ENCODE results near the gene DUOXA1.
"Not testable (repeated sequence)": the region's sequence is repeated elsewhere in the genome, so short reads cannot be mapped to it uniquely, and the experiment has no call there.

Gene DUOXA1

DNA sequence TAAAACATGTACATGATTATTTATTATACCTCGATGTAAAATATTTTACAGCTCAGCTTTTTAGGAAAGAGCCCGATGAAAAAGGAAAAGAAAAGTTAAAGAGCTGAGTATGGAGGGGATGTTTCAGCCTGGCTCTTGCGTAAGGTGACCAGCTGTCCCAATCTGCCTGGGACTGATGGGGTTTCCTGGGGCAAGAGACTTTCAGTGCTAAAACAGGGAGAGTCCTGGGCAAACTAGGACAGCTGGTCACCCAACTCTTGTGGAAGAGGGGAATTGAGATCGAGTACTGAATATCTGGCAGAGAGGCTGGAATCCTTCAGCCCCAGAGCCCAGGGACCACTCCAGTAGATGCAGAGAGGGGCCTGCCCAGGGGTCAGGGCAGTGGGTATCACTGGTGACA, 36.7 kb downstream of the DUOXA1 start:
- DNase-seq (ENCODE audit: low read depth in 2 of 3, low spot score in 2 of 3) = no peak

DNA sequence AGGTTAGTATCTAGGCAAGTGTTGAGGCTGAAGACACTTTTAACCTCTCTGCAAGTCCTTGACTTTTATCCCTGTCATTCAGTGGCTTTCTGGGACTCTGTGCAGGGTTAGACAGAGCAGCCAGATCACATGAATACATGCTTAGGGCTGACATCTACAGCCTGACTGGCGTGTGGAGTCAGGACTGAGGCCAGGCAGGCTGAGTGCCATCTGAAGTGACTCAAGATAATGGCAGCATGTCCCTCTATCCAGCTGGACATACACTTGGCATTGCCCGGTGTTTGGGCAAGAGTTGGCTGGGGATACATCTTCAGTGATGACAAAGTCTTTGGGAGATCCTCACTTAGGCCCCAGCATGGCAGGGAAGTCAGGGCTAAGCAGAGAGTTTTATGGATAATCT, 38.1 kb downstream of the DUOXA1 start:
- no peak for DNase-seq (ENCODE audit: low read depth in 2 of 3, low spot score in 2 of 3)

DNA sequence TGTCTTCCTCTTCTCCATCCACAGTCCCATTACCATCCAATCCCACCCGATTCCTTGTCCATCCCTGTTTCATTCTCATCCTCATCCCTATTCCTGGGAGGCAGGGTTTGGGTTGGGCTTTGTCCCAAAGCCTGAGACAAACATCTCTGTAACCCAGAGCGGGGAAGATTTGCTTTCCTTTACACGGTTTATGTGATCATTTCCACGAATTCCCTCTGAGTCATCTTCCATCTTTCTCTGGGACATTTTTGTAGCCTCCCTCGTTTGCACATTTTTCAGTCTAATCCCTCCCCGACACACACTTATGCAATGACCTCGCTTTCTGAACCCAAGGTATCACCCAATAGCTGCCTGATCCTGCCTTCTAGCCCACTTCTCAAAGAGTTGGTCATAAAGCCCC, 38.5 kb downstream of the DUOXA1 start:
- DNase-seq (ENCODE audit: low read depth in 2 of 3, low spot score in 2 of 3) = no peak

DNA sequence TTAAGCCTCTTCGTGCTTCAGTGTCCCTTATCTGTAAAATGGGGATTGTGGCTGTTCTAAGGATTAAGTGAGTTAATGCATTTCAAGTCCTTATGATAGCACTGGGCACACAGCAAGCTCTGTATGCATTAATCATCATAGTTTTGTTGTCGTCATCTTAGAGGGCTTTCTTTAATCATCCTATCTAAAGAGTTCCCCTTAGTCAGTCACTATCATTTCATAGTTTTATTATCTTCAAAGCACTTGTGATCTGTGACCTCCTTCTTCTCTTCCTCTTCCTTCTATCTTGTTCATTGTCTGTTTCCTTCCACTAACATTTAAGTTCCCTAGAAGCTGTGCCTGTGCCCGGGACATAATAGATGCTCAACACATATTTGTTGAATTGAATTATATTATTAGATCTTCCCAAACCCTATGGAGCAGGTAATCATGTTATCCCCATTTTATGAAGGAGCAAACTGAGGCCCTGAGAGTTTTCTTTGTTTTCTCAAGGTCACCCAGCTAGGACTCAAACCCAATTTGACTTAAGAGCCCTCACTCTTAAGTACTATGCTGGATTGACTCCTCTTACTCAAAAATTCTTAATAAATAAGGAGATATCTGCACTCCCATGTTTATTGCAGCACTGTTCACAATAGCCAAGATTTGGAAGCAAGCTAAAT, 39.8 kb downstream of the DUOXA1 start:
- DNase-seq (ENCODE audit: low read depth in 2 of 3, low spot score in 2 of 3) = no peak

DNA sequence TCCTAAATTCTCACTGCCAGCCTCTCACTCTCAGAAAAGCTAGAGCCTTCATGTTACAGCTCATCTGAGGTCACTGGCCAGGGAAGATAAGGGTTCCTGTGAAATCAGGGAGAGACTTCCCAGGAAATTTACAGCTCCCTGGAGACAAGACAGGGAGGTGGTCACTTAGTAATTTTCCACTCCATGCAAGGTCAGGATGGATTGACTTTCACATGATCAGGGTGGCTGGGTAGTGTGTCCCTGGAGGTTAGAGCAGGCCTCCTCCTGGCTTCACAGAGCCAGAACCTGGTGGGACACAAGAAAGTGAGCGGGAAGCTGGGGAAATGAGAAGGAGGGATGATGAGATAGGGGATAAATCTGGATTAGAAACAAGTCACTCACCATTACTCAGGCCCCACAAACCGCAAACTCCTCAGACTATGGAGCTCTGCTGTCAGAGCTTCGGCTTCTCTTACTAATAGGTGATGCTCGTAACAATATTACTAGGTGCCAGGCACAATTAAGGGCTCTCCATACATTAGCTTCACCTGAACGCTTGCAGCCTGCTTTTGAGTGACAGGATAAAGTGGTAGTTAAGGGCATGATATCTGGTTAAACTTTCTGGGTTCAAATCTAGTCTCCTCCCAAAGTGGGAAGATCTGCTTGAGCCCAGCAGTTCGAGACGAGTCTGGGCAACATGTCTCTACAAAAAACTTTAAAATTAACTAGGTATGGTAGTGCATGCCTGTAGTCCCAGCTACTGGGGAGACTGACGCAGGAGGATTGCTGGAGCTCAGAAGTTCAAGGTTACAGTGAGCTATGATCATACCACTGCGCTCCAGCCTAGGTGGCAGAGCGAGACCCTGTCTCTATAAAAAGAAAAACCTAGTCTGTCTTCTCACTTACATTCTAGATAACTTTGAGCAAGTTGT, 40.6 kb downstream of the DUOXA1 start:
- no peak for DNase-seq (ENCODE audit: low read depth in 2 of 3, low spot score in 2 of 3)

DNA sequence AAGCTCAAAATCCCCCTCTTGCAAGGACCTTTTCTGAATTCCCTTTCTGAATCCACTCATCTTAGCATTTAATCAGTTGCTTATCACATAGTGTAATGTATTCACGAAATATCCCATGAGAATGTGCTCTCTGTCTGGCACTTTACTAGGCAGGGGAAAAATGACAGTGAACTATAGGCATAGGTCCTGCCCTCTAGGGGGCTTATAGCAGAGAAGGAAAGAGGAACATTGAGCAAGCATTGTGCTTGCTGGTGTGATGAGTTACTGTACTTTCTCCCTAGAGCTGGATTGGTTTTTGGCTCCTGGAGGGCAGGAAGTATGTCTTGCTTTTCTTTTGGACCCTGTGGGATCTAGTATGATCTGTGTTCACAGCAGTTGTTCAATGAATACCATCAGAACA, 42.2 kb downstream of the DUOXA1 start:
- no peak for DNase-seq (ENCODE audit: low read depth in 2 of 3, low spot score in 2 of 3)

DNA sequence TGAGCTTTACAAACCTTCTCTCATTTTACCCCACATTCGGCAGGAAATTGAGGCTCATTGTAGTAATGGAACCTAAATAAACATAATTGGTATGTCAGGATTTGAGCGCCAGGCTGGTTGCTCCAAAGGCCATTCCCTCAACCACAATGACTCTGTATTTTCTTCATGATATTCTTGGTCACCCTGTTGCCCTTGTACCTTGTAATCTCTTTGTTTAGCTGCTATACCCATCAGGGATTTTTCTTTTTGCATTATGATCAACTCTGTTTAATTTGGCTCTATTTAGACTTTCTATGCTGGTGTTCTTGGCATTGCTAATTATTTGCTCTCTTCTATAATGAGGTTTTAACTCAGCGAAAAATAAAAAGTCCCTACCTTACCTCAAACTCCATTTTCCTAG, 45.5 kb downstream of the DUOXA1 start:
- DNase-seq (ENCODE audit: low read depth in 2 of 3, low spot score in 2 of 3) = no peak

DNA sequence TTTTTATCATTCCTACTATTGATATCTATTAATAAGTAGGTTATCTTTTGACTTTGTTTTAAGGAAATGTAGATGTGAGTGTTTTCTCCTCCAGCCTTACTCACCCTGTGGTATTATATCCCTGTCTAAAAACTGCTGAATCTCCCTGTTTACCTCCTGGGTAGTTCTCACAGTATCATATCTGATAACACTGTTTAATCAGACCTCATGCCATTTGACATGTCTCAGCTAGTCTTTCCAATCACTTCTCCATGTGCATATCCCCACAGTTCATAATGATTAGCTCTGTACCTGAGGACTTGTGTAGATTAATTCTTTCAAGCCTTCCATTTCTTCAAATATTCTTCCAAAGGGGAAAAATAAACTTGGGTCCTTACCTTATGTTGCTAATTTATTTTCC, 46.5 kb downstream of the DUOXA1 start:
- no peak for DNase-seq (ENCODE audit: low read depth in 2 of 3, low spot score in 2 of 3)

DNA sequence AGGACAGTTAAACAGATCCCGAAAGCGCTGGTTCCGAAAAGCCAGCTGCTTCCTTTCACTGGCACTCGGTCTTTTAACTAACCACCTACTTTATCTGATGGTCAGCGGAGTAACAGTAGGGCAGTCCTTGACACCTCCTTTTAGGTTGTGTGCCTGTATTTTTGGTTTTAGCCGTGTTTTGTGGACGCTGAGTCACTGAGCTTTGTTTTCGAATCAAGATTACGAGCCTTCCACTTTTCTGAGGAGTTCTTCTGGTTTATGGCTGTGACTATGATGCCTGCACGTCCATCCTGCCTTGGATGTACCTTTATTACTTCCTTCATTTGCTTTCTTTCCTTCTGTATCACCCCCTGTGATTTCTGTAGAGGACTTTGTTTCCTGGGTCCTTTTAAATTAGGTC, 47.3 kb downstream of the DUOXA1 start:
- not testable (repeated sequence) for DNase-seq (ENCODE audit: low read depth in 2 of 3, low spot score in 2 of 3)

DNA sequence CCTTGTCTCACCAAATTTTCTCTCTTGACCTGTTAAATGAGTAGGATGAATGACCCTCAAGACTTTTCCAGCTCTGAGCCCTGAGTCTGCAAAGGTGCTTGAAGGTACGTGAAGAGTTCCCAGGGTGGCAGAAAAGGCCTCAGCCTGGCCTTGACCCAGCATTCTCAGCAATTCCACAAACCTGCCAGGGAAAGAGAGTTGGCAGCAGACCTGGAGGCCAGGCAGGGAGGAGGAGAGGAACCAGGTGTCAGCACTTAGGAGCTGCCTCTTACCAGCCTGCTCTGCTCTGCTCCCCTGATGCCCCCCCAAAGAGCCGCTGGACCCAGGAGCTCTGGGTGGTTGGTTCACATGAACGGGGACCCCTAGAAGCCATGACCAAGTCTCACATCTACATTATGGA, 49.1 kb downstream of the DUOXA1 start:
- not testable (repeated sequence) for DNase-seq (ENCODE audit: low read depth in 2 of 3, low spot score in 2 of 3)

DNA sequence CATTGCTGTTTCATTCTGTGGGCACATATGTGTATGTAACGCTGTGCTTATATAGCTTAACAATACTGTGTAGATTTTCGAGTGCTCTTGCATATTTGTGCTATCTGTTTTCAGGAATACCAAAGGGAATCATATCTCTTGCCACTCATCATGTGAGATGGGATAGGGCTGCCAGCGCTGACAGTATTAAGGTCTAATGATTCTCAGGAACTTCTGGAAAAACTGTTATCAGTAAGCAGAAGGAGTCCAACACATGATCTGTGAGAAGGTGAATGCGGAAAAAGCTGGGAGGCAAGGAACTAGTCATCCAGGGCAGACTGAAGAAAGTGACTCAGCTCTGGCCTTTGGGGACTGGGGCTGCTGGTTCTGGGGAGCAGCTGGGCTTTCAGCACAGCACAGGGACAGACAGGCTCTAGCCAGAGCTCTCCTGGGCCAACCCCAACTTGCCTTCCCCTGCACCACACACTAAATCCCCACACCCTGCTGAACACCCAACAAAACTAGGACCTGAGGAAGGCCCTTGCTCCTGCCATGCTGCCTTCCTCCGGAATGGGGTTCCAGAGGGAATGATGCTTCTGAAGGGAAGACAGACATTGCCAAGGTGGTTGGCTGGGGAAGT, 49.9 kb downstream of the DUOXA1 start:
- DNase-seq (ENCODE audit: low read depth in 2 of 3, low spot score in 2 of 3) = not testable (repeated sequence)

DNA sequence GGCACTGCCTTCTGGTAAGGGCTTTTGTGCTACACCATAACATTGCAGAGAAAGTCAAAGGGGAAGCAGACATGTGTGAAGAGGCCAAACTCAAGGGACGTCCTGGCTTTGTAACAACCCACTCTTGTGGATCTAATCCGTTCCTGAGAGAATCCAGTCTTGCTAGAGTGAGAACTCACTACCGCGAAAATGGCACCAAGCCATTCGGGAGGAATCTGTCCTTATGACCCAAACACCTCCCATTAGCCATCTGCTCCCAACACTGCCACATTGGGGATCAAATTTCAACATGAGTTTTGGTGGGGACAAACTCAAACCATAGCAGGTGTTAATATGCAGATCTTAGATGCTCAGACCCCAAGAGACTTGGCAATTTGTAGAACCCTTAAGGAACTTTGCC, 50.5 kb downstream of the DUOXA1 start:
- DNase-seq (ENCODE audit: low read depth in 2 of 3, low spot score in 2 of 3) = not testable (repeated sequence)

DNA sequence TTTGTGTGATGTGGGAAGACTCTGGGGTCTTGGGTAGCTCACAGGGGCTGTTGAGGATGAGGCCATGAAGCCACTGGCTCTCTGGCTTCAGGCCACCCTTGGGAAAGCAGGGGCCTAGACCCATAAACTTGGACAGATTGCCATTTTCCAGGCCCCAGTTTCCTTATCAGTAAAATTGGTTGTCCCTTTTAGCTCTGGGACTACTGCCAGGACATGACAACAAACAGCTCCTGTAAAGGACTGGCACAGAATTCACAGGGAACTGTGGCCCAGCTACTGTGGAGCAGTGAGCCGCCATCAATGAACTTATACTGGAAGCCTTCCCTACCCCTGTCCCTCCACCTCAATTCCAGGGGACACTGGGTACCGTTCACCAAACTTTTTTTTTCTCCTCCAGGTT, 52.3 kb downstream of the DUOXA1 start:
- DNase-seq (ENCODE audit: low read depth in 2 of 3, low spot score in 2 of 3) = not testable (repeated sequence)

DNA sequence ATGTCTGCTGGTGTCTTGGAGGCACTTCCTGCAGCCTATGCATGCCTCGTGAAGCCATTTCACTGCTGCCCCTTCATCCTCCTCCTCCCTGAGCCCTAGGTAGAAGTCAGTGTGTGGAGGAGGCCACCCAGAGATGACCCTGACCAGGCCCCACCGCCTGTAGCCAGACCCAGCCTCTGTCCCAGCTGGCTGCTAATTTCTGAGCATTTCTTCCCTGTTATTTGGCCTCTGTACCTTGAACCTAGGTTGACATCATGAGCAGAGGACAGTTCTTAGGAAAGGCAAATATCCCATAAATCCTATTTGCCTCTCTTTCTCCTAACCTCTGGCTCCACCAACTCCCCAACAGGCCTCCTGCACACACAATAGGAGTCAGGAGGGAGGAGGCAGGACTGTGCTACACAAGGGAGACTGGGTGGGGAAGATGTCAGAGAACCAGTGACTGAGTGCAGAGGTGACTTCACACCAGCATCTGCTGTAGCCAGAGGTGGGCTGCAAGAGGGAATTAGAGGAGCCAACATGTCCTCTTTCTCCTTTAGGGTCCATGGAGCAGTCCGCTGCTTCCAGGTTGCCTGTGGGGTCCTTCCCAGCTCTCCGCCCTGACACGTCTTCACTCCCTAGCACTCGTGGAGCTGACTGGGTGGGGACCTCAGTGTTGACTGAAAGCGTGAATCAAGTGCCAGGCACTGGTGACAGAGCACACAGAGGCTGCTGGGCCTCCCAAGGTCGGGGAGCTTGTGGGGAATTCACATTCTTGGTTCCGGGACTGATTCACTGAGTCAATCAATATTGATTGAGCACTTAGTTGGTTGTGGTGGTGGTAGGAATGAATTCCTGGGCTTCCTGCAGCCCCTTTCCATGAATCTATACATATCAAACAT, 54.0 kb downstream of the DUOXA1 start:
- not testable (repeated sequence) for DNase-seq (ENCODE audit: low read depth in 2 of 3, low spot score in 2 of 3)

DNA sequence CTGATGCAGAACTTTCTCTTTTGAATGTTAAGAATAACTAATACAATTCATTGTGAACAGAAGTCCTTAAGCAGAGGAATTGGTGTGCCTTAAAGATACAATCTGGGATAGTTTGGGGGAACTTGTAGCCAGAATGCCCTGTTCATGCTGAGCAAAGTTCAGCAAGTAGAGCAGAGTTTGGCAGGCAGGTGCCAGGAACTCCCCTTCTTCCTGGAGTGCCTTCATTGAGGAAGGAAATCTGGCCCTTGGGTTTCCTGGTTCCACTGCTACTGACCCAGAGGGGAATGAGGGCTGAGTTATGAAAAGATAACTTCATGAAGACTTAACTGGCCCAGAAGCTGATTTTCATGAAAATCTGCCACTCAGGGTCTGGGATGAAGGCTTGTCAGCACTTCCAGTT, 56.1 kb downstream of the DUOXA1 start:
- DNase-seq (ENCODE audit: low read depth in 2 of 3, low spot score in 2 of 3) = not testable (repeated sequence)

DNA sequence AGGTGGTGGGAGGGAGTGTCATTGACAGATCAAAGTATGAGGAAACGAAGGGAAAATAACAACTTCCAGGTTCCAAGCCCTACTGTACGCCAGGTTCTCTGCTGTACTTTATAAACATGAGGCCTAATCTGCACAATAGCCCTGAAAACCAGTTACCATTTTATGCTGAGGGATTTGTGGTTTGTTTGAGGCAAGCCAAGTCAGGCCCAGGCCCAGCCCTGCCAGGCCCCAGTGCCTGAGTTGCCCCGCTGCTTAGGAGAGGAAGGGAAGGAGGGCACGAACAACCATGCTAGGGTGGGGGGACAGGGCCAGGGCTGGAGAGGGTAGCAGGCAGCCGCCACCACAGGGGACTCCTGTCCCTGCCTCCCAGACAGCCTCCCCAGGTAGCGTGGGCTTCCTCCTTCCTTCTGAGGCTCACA, 59.7 kb downstream of the DUOXA1 start:
- DNase-seq (ENCODE audit: low read depth in 2 of 3, low spot score in 2 of 3) = not testable (repeated sequence)

All from activated CD8-positive, alpha-beta memory T cell treated with anti-CD3 and anti-CD28 coated beads for 48 hours (primary cell).